Prostate gland (tissue), 2 donors: ENCODE data around the gene MYO16.

Experiments
- CTCF ChIP-seq, 4 experiments: fragments of 200-600 bp in 2 of 4; fragments of 450-650 bp in 2 of 4; sonication (generic) in 2 of 4; IDR thresholded peaks; 1 replicate in 3 of 4; 2 replicates in 1 of 4; pipeline ENCODE4 v1.5.1; 2016 to 2019; ENCODE audit warnings: antibody characterized with exemption in 4 of 4, mild to moderate bottlenecking in 2 of 4, moderate library complexity in 2 of 4
- POLR2A ChIP-seq: fragments of 450-650 bp; IDR thresholded peaks from one replicate; pipeline ENCODE4 v1.6.1; 2016; ENCODE audit warnings: antibody characterized with exemption, mild to moderate bottlenecking
- POLR2AphosphoS5 ChIP-seq: sonication (generic); formaldehyde crosslinking; IDR thresholded peaks from one replicate; pipeline ENCODE4 v1.6.1; 2017; ENCODE audit warnings: antibody characterized with exemption

GRCh38 chr13:108955741-108956140, 326.3 kb downstream of the MYO16 start:
- TF ChIP-seq CTCF (IDR thresholded peaks at IDR 0.05) (no peak), POLR2AphosphoS5 (no peak), POLR2A (no peak)
